GM12873 (cell line): ENCODE results near the gene ARL4A.

Experiments used
- CTCF ChIP-seq: IDR thresholded peaks from 2 replicates; pipeline ENCODE4 v1.5.1; 2012; ENCODE audit warnings: low read depth, mild to moderate bottlenecking, moderate library complexity, low read length, control low read depth; ENCODE audit not compliant: insufficient read depth; ENCODE audit errors: missing control alignments

ARL4A gene

GRCh38 chr7:12719981-12720865 is 32.8 kb downstream of the ARL4A start:
- no peak for TF ChIP-seq CTCF

GRCh38 chr7:12721286-12721830 is 33.9 kb downstream of the ARL4A start:
- TF ChIP-seq CTCF = no peak

GRCh38 chr7:12722136-12722535 is 34.7 kb downstream of the ARL4A start:
- TF ChIP-seq CTCF = no peak

- no peak for TF ChIP-seq CTCF
Observed at GRCh38 chr7:12722636-12723605, 35.5 kb downstream of the ARL4A start.

GRCh38 chr7:12725575-12726316 is 38.3 kb downstream of the ARL4A start:
- TF ChIP-seq CTCF = no peak

- TF ChIP-seq CTCF = no peak
Observed at GRCh38 chr7:12726908-12727307, 39.5 kb downstream of the ARL4A start.
